GM12878 (cell line): ENCODE results near the gene SFI1. TPM values are rescaled to one million over a fixed set of nuclear protein-coding genes. Genes with fewer than 3 reads are reported as not detected.

ENCODE experiments used
- ATAC-seq: fragments of 200-7000 bp; cut with Tn5 transposase; 3 replicates; pipeline ENCODE4 v1.9.1; 2020; ENCODE audit warnings: mild to moderate bottlenecking, moderate library complexity
- BruUV-seq: library from RNA; stranded (reverse); fragments of 400-500 nt; replicated peaks from 2 replicates; lab custom pipeline; 2021; lab: Mats Ljungman, UMichigan
- CTCF ChIA-PET: fragments of 300-600 bp; sonication (Branson Sonifier 250); formaldehyde crosslinking; extraction: SDS; loops from one replicate; lab custom pipeline; 2021; ENCODE audit warnings: inconsistent platforms; lab: Yijun Ruan, JAX
- POLR2A ChIA-PET: fragments of 350-600 bp; formaldehyde crosslinking; extraction: SDS; loops from one replicate; lab custom pipeline; 2021; ENCODE audit warnings: inconsistent platforms; lab: Charles Lee
- RAD21 ChIA-PET: fragments of 300-600 bp; sonication (Branson Sonifier 250); formaldehyde crosslinking; loops from one replicate; lab custom pipeline; 2023; ENCODE audit warnings: antibody characterized with exemption; ENCODE audit not compliant: unreplicated experiment; lab: Charles Lee
- SMC1A ChIA-PET: fragments of 300-600 bp; sonication (Branson Sonifier 250); formaldehyde crosslinking; loops from one replicate; lab custom pipeline; 2023; ENCODE audit not compliant: unreplicated experiment, uncharacterized antibody; lab: Charles Lee
- DNase-seq: peaks from one replicate; pipeline ENCODE4 v3.0.0-alpha.2; 2011; ENCODE audit warnings: low read depth, low spot score
- FAIRE-seq: peaks from 3 replicates; lab custom pipeline; 2011; peaks lifted over from hg19 to GRCh38; lab: Jason Lieb, UNC
- H2AFZ ChIP-seq: 2 replicates; pipeline ENCODE4 v1.6.0; 2011; ENCODE audit warnings: low read depth, low read length, control low read depth; ENCODE audit not compliant: control insufficient read depth
- H3K27ac ChIP-seq: 2 replicates; pipeline ENCODE4 v1.5.1; 2011; ENCODE audit warnings: control low read depth; ENCODE audit not compliant: control insufficient read depth, insufficient read depth
- H3K27me3 ChIP-seq, 2 experiments: replicated peaks in 1 of 2; 2 replicates each; pipeline versions ENCODE4 v1.6.0 to v1.6.1; 2011; ENCODE audit warnings: low read length in 1 of 2; ENCODE audit not compliant: control insufficient read depth in 2 of 2, insufficient read depth in 2 of 2
- H3K36me3 ChIP-seq, 2 experiments: 2 replicates each; pipeline ENCODE4 v1.5.1; 2011; ENCODE audit warnings: low read length in 1 of 2; ENCODE audit not compliant: control insufficient read depth in 2 of 2, insufficient read depth in 2 of 2
- H3K4me1 ChIP-seq: 2 replicates; pipeline ENCODE4 v1.6.1; 2011; ENCODE audit warnings: mild to moderate bottlenecking, low read length, moderate library complexity, mixed read lengths; ENCODE audit not compliant: control insufficient read depth, insufficient read depth
- H3K4me2 ChIP-seq: 2 replicates; pipeline ENCODE4 v1.6.0; 2011; ENCODE audit warnings: control low read depth; ENCODE audit not compliant: control insufficient read depth, insufficient read depth
- H3K4me3 ChIP-seq: fragments of 200-600 bp; sonication (generic); 2 replicates; pipeline ENCODE4 v1.5.1; 2016
- H3K79me2 ChIP-seq: 2 replicates; pipeline ENCODE4 v1.6.0; 2011; ENCODE audit warnings: low read length; ENCODE audit not compliant: control insufficient read depth, insufficient read depth
- H3K9ac ChIP-seq: 2 replicates; pipeline ENCODE4 v1.8.0; 2011; ENCODE audit warnings: low read length, control low read depth, mixed read lengths; ENCODE audit not compliant: control insufficient read depth, insufficient read depth
- H3K9me3 ChIP-seq: replicated peaks from 3 replicates; pipeline ENCODE4 v1.5.1; 2011; ENCODE audit warnings: mild to moderate bottlenecking, low read length; ENCODE audit not compliant: control insufficient read depth, insufficient read depth
- H4K20me1 ChIP-seq: 2 replicates; pipeline ENCODE4 v1.6.0; 2011; ENCODE audit not compliant: control insufficient read depth, insufficient read depth
- CBX3 ChIP-seq: fragments of 200-600 bp; sonication (generic); IDR thresholded peaks from 2 replicates; pipeline ENCODE4 v1.6.1; 2016; ENCODE audit warnings: low read depth, borderline replicate concordance
- CEBPB ChIP-seq, 2 experiments: fragments of 150-350 bp in 1 of 2; IDR thresholded peaks; 2 replicates each; pipeline ENCODE4 v1.6.1; 2012 to 2014; ENCODE audit warnings: low read depth in 2 of 2, low read length in 2 of 2, borderline replicate concordance in 1 of 2, inconsistent platforms in 1 of 2
- FOS ChIP-seq: IDR thresholded peaks from 3 replicates; pipeline ENCODE4 v1.6.1; 2011; ENCODE audit warnings: borderline replicate concordance; ENCODE audit not compliant: insufficient read length; ENCODE audit errors: extremely low read depth
- HSF1 ChIP-seq: fragments of 150-350 bp; IDR thresholded peaks from 2 replicates; pipeline ENCODE4 v1.6.1; 2014; ENCODE audit warnings: mild to moderate bottlenecking, low read depth, low read length
- JUND ChIP-seq: IDR thresholded peaks from 2 replicates; pipeline ENCODE4 v1.6.1; 2012; ENCODE audit warnings: low read depth, mild to moderate bottlenecking, low read length, improper control_type of control experiment, moderate library complexity
- RAD21 ChIP-seq: IDR thresholded peaks from 2 replicates; pipeline ENCODE4 v1.6.1; 2011; ENCODE audit warnings: mild to moderate bottlenecking, low read depth, low read length, moderate library complexity; ENCODE audit not compliant: insufficient read depth
- RELA ChIP-seq: fragments of 450-650 bp; IDR thresholded peaks from 2 replicates; pipeline ENCODE4 v1.8.0; 2014; ENCODE audit warnings: borderline replicate concordance; ENCODE audit not compliant: partially characterized antibody
- SMC3 ChIP-seq: IDR thresholded peaks from 2 replicates; pipeline ENCODE4 v1.6.1; 2011; ENCODE audit warnings: low read length, improper control_type of control experiment, borderline replicate concordance
- YBX1 ChIP-seq: fragments of 450-650 bp; IDR thresholded peaks from 2 replicates; pipeline ENCODE4 v1.6.1; 2016; ENCODE audit warnings: antibody characterized with exemption
- WGBS: methylation state at CpG from one replicate; pipeline ENCODE4 v1.1.6; 2016; ENCODE audit warnings: low lambda C conversion rate; ENCODE audit not compliant: insufficient replicate concordance, insufficient coverage; ENCODE audit errors: missing lambda C conversion rate; 5-methylcytosine and 5-hydroxymethylcytosine counted together
- in situ Hi-C: fragments of 300-500 bp; cut with MboI; formaldehyde crosslinking; loops from 9 replicates; pipeline ENCODE4 v1.14.3; 2018; ENCODE audit warnings: mixed read lengths
- intact Hi-C: fragments of 100-400 bp; cut with micrococcal nuclease; formaldehyde crosslinking; loops from one replicate; pipeline ENCODE4 v1.14.2; 2022; ENCODE audit not compliant: unreplicated experiment
- polyA plus RNA-seq, 11 experiments: library from polyadenylated mRNA; depleted of rRNA in 4 of 11; unstranded in 6 of 11; stranded (reverse) in 5 of 11; fragments of >200 nt; fragmentation: Nextera tagmentation in 4 of 11; fragmentation: Illumina TruSeq in 1 of 11; extraction: Ambion mirVana in 4 of 11; extraction: Trizol in 1 of 11; gene quantifications; 1 replicate in 1 of 11; 2 replicates in 10 of 11; pipeline versions ENCODE4 v1.2.1 to v1.2.3, GENCODE V29; 2011 to 2016; ENCODE audit warnings: inconsistent platforms in 2 of 11, missing spikeins in 2 of 11, low read depth in 1 of 11
- total RNA-seq, 4 experiments: library from RNA; depleted of rRNA in 3 of 4; stranded (reverse); fragments of >200 nt in 3 of 4; fragmentation: Illumina TruSeq in 1 of 4; extraction: Trizol in 1 of 4; gene quantifications; 2 replicates each; pipeline versions ENCODE4 v1.2.1 to v1.2.3, GENCODE V29; 2013 to 2021
- TF ChIP-seq, protein P1 (sequence below): fragments of 450-650 bp; IDR thresholded peaks from 2 replicates; pipeline ENCODE4 v1.6.1; 2017; ENCODE audit warnings: low read depth, mild to moderate bottlenecking, moderate library complexity

SFI1 gene
- total and polyA plus RNA-seq, 10 of the 15 experiments (the other 5 are each of a cell fraction or from before 2014, with no cell fraction given) = 6.3 to 70.1 (median 30.4) TPM

- Histone ChIP-seq H3K9me3 (peaks cover 2% of the 10 kb centered on the region; the same call in 2 of the 3 replicates), H3K4me2 (no peak overlapping the region), H3K79me2 (no peaks in the 10 kb centered on the region), H4K20me1 (no peaks in the 10 kb centered on the region), H3K4me3 (no peak overlapping the region), H3K27ac (no peak overlapping the region), H3K36me3 (peaks cover 7 to 9% of the 10 kb centered on the region in 2 experiments), H3K4me1 (peaks cover 35% of the 10 kb centered on the region), H2AFZ (no peak overlapping the region), H3K27me3 (no peaks in the 10 kb centered on the region), H3K9ac (no peak overlapping the region)
- 97% methylated on average over 4 of the region's 4 CpGs for WGBS
- DNase-seq (no peak), ATAC-seq (no peak), FAIRE-seq (no peak)
- no TSS peak for BruUV-seq
- ChIA-PET CTCF (interaction anchor here (0.8 kb wide), 1 partner anchor 99 kb away, joined by 3 read pairs; no protein-coding TSS in a partner anchor), POLR2A (interaction anchor here (1.0 to 1.8 kb wide), 2 partner anchors 11 to 60 kb away, joined by 3 to 4 read pairs; no protein-coding TSS in a partner anchor), SMC1A (interaction anchor here (1.3 to 1.4 kb wide), 3 partner anchors 11 to 88 kb away, joined by 3 to 5 read pairs (median 4); no protein-coding TSS in a partner anchor), RAD21 (interaction anchor here (0.6 to 1.5 kb wide), 2 partner anchors 14 to 99 kb away, joined by 3 to 6 read pairs; no protein-coding TSS in a partner anchor)
- in situ Hi-C loops = no loop called here
- no peak for TF ChIP-seq YBX1
- intact Hi-C loops = no loop called here
Measured at GRCh38 chr22:31550871-31551370, 54.6 kb downstream of the SFI1 start.

- peak; percentile 46; the same call in 2 of the 3 replicates for ATAC-seq
- TF ChIP-seq, protein P1, sequence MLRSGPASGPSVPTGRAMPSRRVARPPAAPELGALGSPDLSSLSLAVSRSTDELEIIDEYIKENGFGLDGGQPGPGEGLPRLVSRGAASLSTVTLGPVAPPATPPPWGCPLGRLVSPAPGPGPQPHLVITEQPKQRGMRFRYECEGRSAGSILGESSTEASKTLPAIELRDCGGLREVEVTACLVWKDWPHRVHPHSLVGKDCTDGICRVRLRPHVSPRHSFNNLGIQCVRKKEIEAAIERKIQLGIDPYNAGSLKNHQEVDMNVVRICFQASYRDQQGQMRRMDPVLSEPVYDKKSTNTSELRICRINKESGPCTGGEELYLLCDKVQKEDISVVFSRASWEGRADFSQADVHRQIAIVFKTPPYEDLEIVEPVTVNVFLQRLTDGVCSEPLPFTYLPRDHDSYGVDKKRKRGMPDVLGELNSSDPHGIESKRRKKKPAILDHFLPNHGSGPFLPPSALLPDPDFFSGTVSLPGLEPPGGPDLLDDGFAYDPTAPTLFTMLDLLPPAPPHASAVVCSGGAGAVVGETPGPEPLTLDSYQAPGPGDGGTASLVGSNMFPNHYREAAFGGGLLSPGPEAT = no peak
- TF ChIP-seq FOS (no peak), SMC3 (peak; percentile 49; the same call in 1 of the 2 replicates), HSF1 (no peak), JUND (no peak), CEBPB (IDR thresholded peaks at IDR 0.05; ENCODE audit: borderline replicate concordance in 1 of 2, low read depth in 2 of 2, low read length in 2 of 2) (no peak), CBX3 (no peak), RAD21 (peak; percentile 58), RELA (no peak)
Measured at GRCh38 chr22:31556627-31557203, 60.4 kb downstream of the SFI1 start.

More at GRCh38 chr22:31556627-31557203, 60.4 kb downstream of the SFI1 start:
- ChIA-PET CTCF (interaction anchor here (0.8 to 6.7 kb wide), 27 partner anchors 10 to 199 kb away, joined by 3 to 65 read pairs (median 5); partner anchors contain the start of gene PISD), SMC1A (interaction anchor here (0.7 to 3.6 kb wide), 19 partner anchors 13 to 390 kb away, joined by 3 to 17 read pairs (median 4); partner anchors contain the start of gene PISD), POLR2A (interaction anchor here (1.3 to 1.6 kb wide), 2 partner anchors 23 to 49 kb away, joined by 3 to 5 read pairs; no protein-coding TSS in a partner anchor), RAD21 (interaction anchor here (0.7 to 1.7 kb wide), 10 partner anchors 65 to 413 kb away, joined by 3 to 9 read pairs (median 3); partner anchors contain the start of gene PISD)
- Histone ChIP-seq H3K79me2 (no peaks in the 10 kb centered on the region), H3K9ac (no peak overlapping the region), H3K4me1 (peaks cover 28% of the 10 kb centered on the region), H2AFZ (no peak overlapping the region), H4K20me1 (no peaks in the 10 kb centered on the region), H3K4me2 (no peak overlapping the region), H3K4me3 (no peak overlapping the region), H3K27me3 (no peaks in the 10 kb centered on the region), H3K27ac (no peak overlapping the region), H3K9me3 (no peaks in the 10 kb centered on the region), H3K36me3 (peaks cover 2 to 18% of the 10 kb centered on the region in 2 experiments; a peak in 3 of 4 replicates)
- FAIRE-seq (no peak), DNase-seq (no peak)
- in situ Hi-C loops = no loop called here
- intact Hi-C loops = loop anchor here (1.0 kb wide), 1 partner anchor 77 kb away; no protein-coding TSS in a partner anchor
- 81% methylated on average over 9 of the region's 9 CpGs for WGBS
- no TSS peak for BruUV-seq
